GM12865 (cell line): ENCODE results near the gene RALGPS1.
"Not testable (repeated sequence)": the region's sequence is repeated elsewhere in the genome, so short reads cannot be mapped to it uniquely, and the experiment has no call there.

Source experiments
- DNase-seq: peaks from one replicate; pipeline ENCODE4 v3.0.0; 2010; ENCODE audit warnings: low read depth
- H3K4me3 ChIP-seq: 2 replicates; pipeline ENCODE4 v1.5.1; 2011; ENCODE audit warnings: mild to moderate bottlenecking, low read depth, low read length, control low read depth
- TF ChIP-seq, protein P1 (sequence below): IDR thresholded peaks from 2 replicates; pipeline ENCODE4 v1.5.1; 2011; ENCODE audit warnings: low read length, control low read depth, low read depth, inconsistent platforms; ENCODE audit not compliant: insufficient read depth; ENCODE audit errors: missing control alignments

The RALGPS1 gene

GRCh38 chr9:127169575-127169883 lies 254.9 kb downstream of the RALGPS1 start:
- DNase-seq = no peak
- TF ChIP-seq, protein P1, sequence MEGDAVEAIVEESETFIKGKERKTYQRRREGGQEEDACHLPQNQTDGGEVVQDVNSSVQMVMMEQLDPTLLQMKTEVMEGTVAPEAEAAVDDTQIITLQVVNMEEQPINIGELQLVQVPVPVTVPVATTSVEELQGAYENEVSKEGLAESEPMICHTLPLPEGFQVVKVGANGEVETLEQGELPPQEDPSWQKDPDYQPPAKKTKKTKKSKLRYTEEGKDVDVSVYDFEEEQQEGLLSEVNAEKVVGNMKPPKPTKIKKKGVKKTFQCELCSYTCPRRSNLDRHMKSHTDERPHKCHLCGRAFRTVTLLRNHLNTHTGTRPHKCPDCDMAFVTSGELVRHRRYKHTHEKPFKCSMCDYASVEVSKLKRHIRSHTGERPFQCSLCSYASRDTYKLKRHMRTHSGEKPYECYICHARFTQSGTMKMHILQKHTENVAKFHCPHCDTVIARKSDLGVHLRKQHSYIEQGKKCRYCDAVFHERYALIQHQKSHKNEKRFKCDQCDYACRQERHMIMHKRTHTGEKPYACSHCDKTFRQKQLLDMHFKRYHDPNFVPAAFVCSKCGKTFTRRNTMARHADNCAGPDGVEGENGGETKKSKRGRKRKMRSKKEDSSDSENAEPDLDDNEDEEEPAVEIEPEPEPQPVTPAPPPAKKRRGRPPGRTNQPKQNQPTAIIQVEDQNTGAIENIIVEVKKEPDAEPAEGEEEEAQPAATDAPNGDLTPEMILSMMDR = no peak
- no peak overlapping the region for H3K4me3 ChIP-seq

DNA sequence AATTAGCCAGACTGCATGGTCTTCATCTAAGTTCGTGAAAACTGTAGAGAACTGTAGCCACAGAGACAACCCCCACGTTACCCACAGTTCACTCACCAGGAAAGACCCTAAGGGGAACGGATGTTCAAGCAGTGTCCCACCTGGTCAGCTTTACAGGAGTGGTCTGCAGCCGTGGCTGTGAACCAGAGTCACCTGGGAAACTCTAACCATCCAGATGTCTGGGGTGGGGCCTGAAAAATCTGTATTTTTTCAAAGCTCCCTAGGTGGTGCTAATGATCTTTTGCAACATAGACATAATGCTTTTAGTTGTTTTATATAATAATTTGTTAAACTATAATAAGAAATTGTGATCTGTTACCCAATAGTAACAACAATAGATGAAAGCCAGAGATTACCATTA lies 255.5 kb downstream of the RALGPS1 start:
- no peak for DNase-seq
- TF ChIP-seq, protein P1 = no peak
- no peak overlapping the region for H3K4me3 ChIP-seq

GRCh38 chr9:127170652-127171051 lies 256.1 kb downstream of the RALGPS1 start:
- TF ChIP-seq, protein P1 = no peak
- H3K4me3 ChIP-seq = no peak overlapping the region
- DNase-seq = peak; percentile 57

GRCh38 chr9:127171348-127171747 lies 256.8 kb downstream of the RALGPS1 start:
- not testable (repeated sequence) for H3K4me3 ChIP-seq, DNase-seq

GRCh38 chr9:127172066-127172707 lies 257.6 kb downstream of the RALGPS1 start:
- TF ChIP-seq, protein P1 = no peak
- H3K4me3 ChIP-seq = no peak overlapping the region
- no peak for DNase-seq

GRCh38 chr9:127173063-127173462 lies 258.5 kb downstream of the RALGPS1 start:
- DNase-seq = no peak
- TF ChIP-seq, protein P1 = no peak

GRCh38 chr9:127174386-127175318 lies 260.1 kb downstream of the RALGPS1 start:
- DNase-seq = no peak
- TF ChIP-seq, protein P1 = no peak
- no peak overlapping the region for H3K4me3 ChIP-seq

More at GRCh38 chr9:127173063-127173462, 258.5 kb downstream of the RALGPS1 start:
- H3K4me3 ChIP-seq = no peak overlapping the region
